Measurements from ENCODE around the gene MINDY4. TPM values are rescaled to one million over a fixed set of nuclear protein-coding genes. Genes with fewer than 3 reads are reported as not detected.

Gene MINDY4
- total RNA-seq (4.1 and 6.1 TPM in 2 replicates), polyA plus RNA-seq (3.9 and 6.3 TPM in 2 replicates), polyA minus RNA-seq (ENCODE audit: low replicate concordance) (11.8 and 32.0 TPM in 2 replicates)
- polyA plus RNA-seq (2012): 6.4 and 11.1 TPM in 2 replicates

DNA sequence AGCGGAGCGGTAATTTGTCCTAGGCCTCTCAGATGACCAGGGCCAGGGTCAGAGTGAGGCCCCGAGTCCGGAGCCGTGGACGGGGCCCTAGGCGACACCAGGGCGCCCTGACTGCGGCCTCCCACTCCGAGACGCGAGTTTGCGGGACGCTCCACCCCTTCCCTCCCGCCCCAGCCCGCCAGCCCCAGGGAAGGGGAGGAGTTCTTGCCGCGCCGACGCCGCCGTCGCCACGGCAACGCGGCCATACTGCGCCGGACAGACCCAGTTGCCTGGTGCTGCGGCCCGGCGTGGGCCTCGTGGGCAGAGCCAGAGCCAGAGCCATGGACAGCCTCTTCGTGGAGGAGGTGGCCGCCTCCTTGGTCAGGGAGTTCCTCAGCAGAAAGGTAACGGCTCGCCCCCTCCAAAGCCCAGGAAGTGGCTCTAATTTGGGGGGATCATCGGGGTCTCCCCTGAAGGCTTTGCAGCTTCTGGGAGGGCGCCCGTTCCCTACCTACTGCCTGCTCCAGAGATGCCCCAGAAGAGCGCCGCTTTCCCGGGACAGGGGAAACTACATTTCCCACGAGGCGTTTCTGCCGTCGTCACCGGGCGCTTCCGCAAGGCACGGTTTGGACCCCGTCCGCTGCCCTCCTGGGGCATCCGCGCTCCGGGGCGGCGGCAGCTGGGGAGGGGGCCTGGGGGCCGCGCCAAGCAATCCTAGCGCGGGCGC lies at the start of gene MINDY4:
Gene MINDY4, plus strand, starts transcription at position 244 of the 706 bp plus-strand sequence. Its CDS starts 77 bp downstream, at position 321.
- peak in 1 of 2 donors; percentile 22 for TF ChIP-seq CTCF (conservative IDR thresholded peaks at IDR 0.05 in 1 of 2, IDR thresholded peaks at IDR 0.05 in 1 of 2; ENCODE audit: low read depth in 1 of 2, low read length in 2 of 2)
- TF ChIP-seq EZH2 (IDR thresholded peaks at IDR 0.05; ENCODE audit: low read length, missing control alignments): no peak

GRCh38 chr7:30722187-30722586 lies 49.0 kb upstream of the MINDY4 start:
- no peak for DNase-seq (ENCODE audit: low read depth in 2 of 2)
- no peak overlapping the region for H3K9ac ChIP-seq (ENCODE audit: insufficient read depth, low read length)
- H3K27me3 ChIP-seq (ENCODE audit: control insufficient read depth, insufficient read depth, low read length): peaks cover 6% of the 10 kb centered on the region
- no peak overlapping the region for H3K27ac ChIP-seq (ENCODE audit: insufficient read depth, low read length)
- H3K4me2 ChIP-seq (ENCODE audit: extremely low read depth, insufficient read depth, low read length): no peak overlapping the region
- H3K79me2 ChIP-seq (ENCODE audit: control insufficient read depth, insufficient read depth, low read length): no peaks in the 10 kb centered on the region
- no peaks in the 10 kb centered on the region for H3K36me3 ChIP-seq (ENCODE audit: control insufficient read depth, insufficient read depth, low read length)
- H2AFZ ChIP-seq (ENCODE audit: low read length): no peak overlapping the region
- H3K4me3 ChIP-seq (replicated peaks in 1 of 4; ENCODE audit: control extremely low read depth in 1 of 4, insufficient read depth in 1 of 4, low read depth in 3 of 4, low read length in 4 of 4): no peak overlapping the region
- H3K4me1 ChIP-seq (ENCODE audit: control insufficient read depth, extremely low read depth, insufficient read depth, low read length): no peaks in the 10 kb centered on the region
- H3K9me3 ChIP-seq (ENCODE audit: control insufficient read depth, insufficient read depth, low read depth, low read length): no peaks in the 10 kb centered on the region
- TF ChIP-seq EZH2 (IDR thresholded peaks at IDR 0.05; ENCODE audit: low read length, missing control alignments) (no peak), CTCF (conservative IDR thresholded peaks at IDR 0.05 in 1 of 2, IDR thresholded peaks at IDR 0.05 in 1 of 2; ENCODE audit: low read depth in 1 of 2, low read length in 2 of 2) (no peak)
- no peaks in the 10 kb centered on the region for H4K20me1 ChIP-seq (ENCODE audit: control insufficient read depth, extremely low read depth, insufficient read depth, low read length)

More for the DNA sequence above, at the start of gene MINDY4:
- Histone ChIP-seq H4K20me1 (ENCODE audit: control insufficient read depth, extremely low read depth, insufficient read depth, low read length) (no peaks in the 10 kb centered on the region), H3K9me3 (ENCODE audit: control insufficient read depth, insufficient read depth, low read depth, low read length) (no peaks in the 10 kb centered on the region), H3K36me3 (ENCODE audit: control insufficient read depth, insufficient read depth, low read length) (no peaks in the 10 kb centered on the region), H3K4me2 (ENCODE audit: extremely low read depth, insufficient read depth, low read length) (peak within 1 kb of the TSS; percentile 95), H3K27me3 (ENCODE audit: control insufficient read depth, insufficient read depth, low read length) (no peaks in the 10 kb centered on the region), H3K9ac (ENCODE audit: insufficient read depth, low read length) (peak within 1 kb of the TSS; percentile 79), H3K79me2 (ENCODE audit: control insufficient read depth, insufficient read depth, low read length) (peaks cover 12% of the 10 kb centered on the region), H3K4me3 (replicated peaks in 1 of 4; ENCODE audit: control extremely low read depth in 1 of 4, insufficient read depth in 1 of 4, low read depth in 3 of 4, low read length in 4 of 4) (peak within 1 kb of the TSS; percentile 62 to 93 (median 77)), H2AFZ (ENCODE audit: low read length) (peak within 1 kb of the TSS; percentile 55), H3K27ac (ENCODE audit: insufficient read depth, low read length) (peak within 1 kb of the TSS; percentile 73), H3K4me1 (ENCODE audit: control insufficient read depth, extremely low read depth, insufficient read depth, low read length) (peaks cover 8% of the 10 kb centered on the region)
- DNase-seq (ENCODE audit: low read depth in 2 of 2): peak; percentile 81 to 85

GRCh38 chr7:30722671-30723070 lies 48.5 kb upstream of the MINDY4 start:
- H3K4me3 ChIP-seq (replicated peaks in 1 of 4; ENCODE audit: control extremely low read depth in 1 of 4, insufficient read depth in 1 of 4, low read depth in 3 of 4, low read length in 4 of 4): no peak overlapping the region
- H3K9me3 ChIP-seq (ENCODE audit: control insufficient read depth, insufficient read depth, low read depth, low read length): no peaks in the 10 kb centered on the region
- no peaks in the 10 kb centered on the region for H3K79me2 ChIP-seq (ENCODE audit: control insufficient read depth, insufficient read depth, low read length)
- no peaks in the 10 kb centered on the region for H4K20me1 ChIP-seq (ENCODE audit: control insufficient read depth, extremely low read depth, insufficient read depth, low read length)
- DNase-seq (ENCODE audit: low read depth in 2 of 2): no peak
- no peak overlapping the region for H2AFZ ChIP-seq (ENCODE audit: low read length)
- no peaks in the 10 kb centered on the region for H3K4me1 ChIP-seq (ENCODE audit: control insufficient read depth, extremely low read depth, insufficient read depth, low read length)
- TF ChIP-seq EZH2 (IDR thresholded peaks at IDR 0.05; ENCODE audit: low read length, missing control alignments) (no peak), CTCF (conservative IDR thresholded peaks at IDR 0.05 in 1 of 2, IDR thresholded peaks at IDR 0.05 in 1 of 2; ENCODE audit: low read depth in 1 of 2, low read length in 2 of 2) (no peak)
- H3K27ac ChIP-seq (ENCODE audit: insufficient read depth, low read length): no peak overlapping the region
- H3K4me2 ChIP-seq (ENCODE audit: extremely low read depth, insufficient read depth, low read length): no peak overlapping the region
- H3K36me3 ChIP-seq (ENCODE audit: control insufficient read depth, insufficient read depth, low read length): no peaks in the 10 kb centered on the region
- H3K9ac ChIP-seq (ENCODE audit: insufficient read depth, low read length): no peak overlapping the region
- peaks cover 6% of the 10 kb centered on the region for H3K27me3 ChIP-seq (ENCODE audit: control insufficient read depth, insufficient read depth, low read length)
